GM19193 (cell line): ENCODE results near the gene FBXL22.

Experiments used
- POLR2A ChIP-seq: IDR thresholded peaks from 4 replicates; pipeline ENCODE4 v1.6.1; 2011; ENCODE audit not compliant: insufficient read depth, insufficient read length; ENCODE audit errors: extremely low read depth

Gene FBXL22

GRCh38 chr15:63630036-63630751 is 33.0 kb downstream of the FBXL22 start:
- TF ChIP-seq POLR2A, result no peak

- TF ChIP-seq POLR2A, result no peak
These were observed 36.1 kb downstream of the FBXL22 start for GRCh38 chr15:63633312-63633711.

- TF ChIP-seq POLR2A, result no peak
These were observed 37.0 kb downstream of the FBXL22 start for GRCh38 chr15:63634154-63634553.

- no peak for TF ChIP-seq POLR2A
These were observed 39.4 kb downstream of the FBXL22 start for GRCh38 chr15:63636518-63637061.

- no peak for TF ChIP-seq POLR2A
These were observed 41.7 kb downstream of the FBXL22 start for GRCh38 chr15:63638839-63639238.

GRCh38 chr15:63640146-63640545 is 43.0 kb downstream of the FBXL22 start:
- no peak for TF ChIP-seq POLR2A
